Omental fat pad (tissue), 4 donors: ENCODE data around the gene DDX17. TPM values are rescaled to one million over a fixed set of nuclear protein-coding genes. Genes with fewer than 3 reads are reported as not detected.

Experiments used
- ATAC-seq: fragments of 150-250 bp; one replicate; pipeline ENCODE4 v1.9.1; 2016; ENCODE audit warnings: mild to moderate bottlenecking, moderate library complexity; ENCODE audit not compliant: low FRiP score
- DNase-seq: peaks from one replicate; pipeline ENCODE4 v3.0.0-alpha.2; 2019; ENCODE audit warnings: low spot score
- CTCF ChIP-seq, 3 donors: fragments of 450-650 bp; IDR thresholded peaks; one replicate each; pipeline ENCODE4 v1.5.1; 2016 to 2017; ENCODE audit warnings: antibody characterized with exemption in 3 of 3, mild to moderate bottlenecking in 3 of 3, moderate library complexity in 2 of 3
- total RNA-seq, 4 donors: library from RNA; depleted of rRNA; stranded (reverse); fragments of >200 nt; gene quantifications; one replicate each; pipeline ENCODE4 v1.1.0, GENCODE V29; 2016

The DDX17 gene
- total RNA-seq, 4 donors from 2014 or later: 330 to 572 (median 383) TPM

- ATAC-seq (no peak), DNase-seq (no peak)
- no peak for TF ChIP-seq CTCF (IDR thresholded peaks at IDR 0.05)
Observed at GRCh38 chr22:38523479-38523878, 17.4 kb upstream of the DDX17 start.

GRCh38 chr22:38523029-38523428 is 16.9 kb upstream of the DDX17 start:
- no peak for DNase-seq
- TF ChIP-seq CTCF (IDR thresholded peaks at IDR 0.05): no peak
- no peak for ATAC-seq

GRCh38 chr22:38519453-38520250 is 13.5 kb upstream of the DDX17 start:
- DNase-seq: no peak
- no peak for ATAC-seq
- TF ChIP-seq CTCF (IDR thresholded peaks at IDR 0.05): no peak

- TF ChIP-seq CTCF (IDR thresholded peaks at IDR 0.05): no peak
- DNase-seq (no peak), ATAC-seq (no peak)
Observed at GRCh38 chr22:38518620-38519019, 12.5 kb upstream of the DDX17 start.

- DNase-seq (no peak), ATAC-seq (no peak)
- no peak for TF ChIP-seq CTCF (IDR thresholded peaks at IDR 0.05)
Observed at GRCh38 chr22:38513063-38513462, 7.0 kb upstream of the DDX17 start.

GRCh38 chr22:38510416-38510970 is 4.4 kb upstream of the DDX17 start:
- DNase-seq: no peak
- ATAC-seq: no peak
- no peak for TF ChIP-seq CTCF (IDR thresholded peaks at IDR 0.05)
